Ishikawa (cell line): ENCODE results near the gene SVEP1.

Experiments used
- CEBPB ChIP-seq: IDR thresholded peaks from 2 replicates; pipeline ENCODE4 v1.6.1; 2012
- CREB1 ChIP-seq: IDR thresholded peaks from 2 replicates; pipeline ENCODE4 v1.6.1; 2012; ENCODE audit warnings: low read depth
- EGR1 ChIP-seq: IDR thresholded peaks from 2 replicates; pipeline ENCODE4 v1.6.1; 2012
- EP300 ChIP-seq: IDR thresholded peaks from 2 replicates; pipeline ENCODE4 v1.6.1; 2012; ENCODE audit warnings: borderline replicate concordance
- FOXM1 ChIP-seq: IDR thresholded peaks from 2 replicates; pipeline ENCODE4 v1.6.1; 2012; ENCODE audit warnings: low read depth, borderline replicate concordance
- NFIC ChIP-seq: IDR thresholded peaks from 2 replicates; pipeline ENCODE4 v1.6.1; 2012
- RAD21 ChIP-seq: IDR thresholded peaks from 2 replicates; pipeline ENCODE4 v1.6.1; 2012; ENCODE audit warnings: low read depth
- TAF1 ChIP-seq: IDR thresholded peaks from 2 replicates; pipeline ENCODE4 v1.6.1; 2012; ENCODE audit warnings: low read depth, mild to moderate bottlenecking
- TCF12 ChIP-seq: IDR thresholded peaks from 2 replicates; pipeline ENCODE4 v1.6.1; 2012; ENCODE audit warnings: low read depth
- TEAD4 ChIP-seq: IDR thresholded peaks from 2 replicates; pipeline ENCODE4 v1.6.1; 2012
- USF1 ChIP-seq: IDR thresholded peaks from 2 replicates; pipeline ENCODE4 v1.6.1; 2012
- YY1 ChIP-seq: IDR thresholded peaks from 2 replicates; pipeline ENCODE4 v1.6.1; 2012; ENCODE audit warnings: low read depth
- ZBTB7A ChIP-seq: IDR thresholded peaks from 2 replicates; pipeline ENCODE4 v1.6.1; 2012; ENCODE audit warnings: low read depth
- TF ChIP-seq, protein P1 (sequence below): IDR thresholded peaks from 2 replicates; pipeline ENCODE4 v1.6.1; 2012
- TF ChIP-seq, protein P2 (sequence below): IDR thresholded peaks from 2 replicates; pipeline ENCODE4 v1.6.1; 2012; ENCODE audit warnings: low read depth, mild to moderate bottlenecking

Gene SVEP1

DNA sequence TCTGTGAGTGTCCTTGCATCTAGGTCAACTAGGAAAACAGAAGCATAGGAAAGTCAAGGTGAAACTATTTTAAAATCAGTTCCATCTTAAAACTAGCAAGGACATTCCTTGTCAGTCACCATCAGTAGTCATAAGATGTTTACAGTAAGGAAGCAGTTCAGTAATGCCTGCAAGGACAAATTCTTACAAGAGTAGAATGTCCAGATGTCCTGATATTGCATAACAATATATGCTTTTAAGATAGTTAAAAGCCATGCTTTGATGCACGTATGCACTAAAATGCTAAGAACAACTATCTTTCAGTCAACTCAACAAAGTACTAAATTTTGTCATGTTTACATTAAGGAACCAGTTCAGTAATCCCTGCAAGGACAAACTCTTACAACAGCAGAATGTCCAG lies 11.3 kb upstream of the SVEP1 start:
- TF ChIP-seq FOXM1 (no peak), USF1 (no peak), YY1 (no peak), TCF12 (no peak)
- TF ChIP-seq, protein P1, sequence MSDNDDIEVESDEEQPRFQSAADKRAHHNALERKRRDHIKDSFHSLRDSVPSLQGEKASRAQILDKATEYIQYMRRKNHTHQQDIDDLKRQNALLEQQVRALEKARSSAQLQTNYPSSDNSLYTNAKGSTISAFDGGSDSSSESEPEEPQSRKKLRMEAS: no peak
- TF ChIP-seq, protein P2, sequence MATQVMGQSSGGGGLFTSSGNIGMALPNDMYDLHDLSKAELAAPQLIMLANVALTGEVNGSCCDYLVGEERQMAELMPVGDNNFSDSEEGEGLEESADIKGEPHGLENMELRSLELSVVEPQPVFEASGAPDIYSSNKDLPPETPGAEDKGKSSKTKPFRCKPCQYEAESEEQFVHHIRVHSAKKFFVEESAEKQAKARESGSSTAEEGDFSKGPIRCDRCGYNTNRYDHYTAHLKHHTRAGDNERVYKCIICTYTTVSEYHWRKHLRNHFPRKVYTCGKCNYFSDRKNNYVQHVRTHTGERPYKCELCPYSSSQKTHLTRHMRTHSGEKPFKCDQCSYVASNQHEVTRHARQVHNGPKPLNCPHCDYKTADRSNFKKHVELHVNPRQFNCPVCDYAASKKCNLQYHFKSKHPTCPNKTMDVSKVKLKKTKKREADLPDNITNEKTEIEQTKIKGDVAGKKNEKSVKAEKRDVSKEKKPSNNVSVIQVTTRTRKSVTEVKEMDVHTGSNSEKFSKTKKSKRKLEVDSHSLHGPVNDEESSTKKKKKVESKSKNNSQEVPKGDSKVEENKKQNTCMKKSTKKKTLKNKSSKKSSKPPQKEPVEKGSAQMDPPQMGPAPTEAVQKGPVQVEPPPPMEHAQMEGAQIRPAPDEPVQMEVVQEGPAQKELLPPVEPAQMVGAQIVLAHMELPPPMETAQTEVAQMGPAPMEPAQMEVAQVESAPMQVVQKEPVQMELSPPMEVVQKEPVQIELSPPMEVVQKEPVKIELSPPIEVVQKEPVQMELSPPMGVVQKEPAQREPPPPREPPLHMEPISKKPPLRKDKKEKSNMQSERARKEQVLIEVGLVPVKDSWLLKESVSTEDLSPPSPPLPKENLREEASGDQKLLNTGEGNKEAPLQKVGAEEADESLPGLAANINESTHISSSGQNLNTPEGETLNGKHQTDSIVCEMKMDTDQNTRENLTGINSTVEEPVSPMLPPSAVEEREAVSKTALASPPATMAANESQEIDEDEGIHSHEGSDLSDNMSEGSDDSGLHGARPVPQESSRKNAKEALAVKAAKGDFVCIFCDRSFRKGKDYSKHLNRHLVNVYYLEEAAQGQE: no peak

- no peak for TF ChIP-seq CREB1
- TF ChIP-seq ZBTB7A: no peak
- no peak for TF ChIP-seq EGR1
- no peak for TF ChIP-seq CEBPB
- TF ChIP-seq YY1: no peak
- no peak for TF ChIP-seq USF1
- TF ChIP-seq EP300: no peak
- no peak for TF ChIP-seq FOXM1
- TF ChIP-seq TCF12: no peak
- TF ChIP-seq, protein P2: no peak
- no peak for TF ChIP-seq RAD21
- TF ChIP-seq NFIC: no peak
- no peak for TF ChIP-seq TAF1
Observed at GRCh38 chr9:110588296-110588695, 8.8 kb upstream of the SVEP1 start.

- TF ChIP-seq, protein P2: no peak
- TF ChIP-seq EGR1 (no peak), USF1 (no peak), EP300 (no peak)
- TF ChIP-seq, protein P1: no peak
Observed at GRCh38 chr9:110583237-110583636, 3.7 kb upstream of the SVEP1 start.

DNA sequence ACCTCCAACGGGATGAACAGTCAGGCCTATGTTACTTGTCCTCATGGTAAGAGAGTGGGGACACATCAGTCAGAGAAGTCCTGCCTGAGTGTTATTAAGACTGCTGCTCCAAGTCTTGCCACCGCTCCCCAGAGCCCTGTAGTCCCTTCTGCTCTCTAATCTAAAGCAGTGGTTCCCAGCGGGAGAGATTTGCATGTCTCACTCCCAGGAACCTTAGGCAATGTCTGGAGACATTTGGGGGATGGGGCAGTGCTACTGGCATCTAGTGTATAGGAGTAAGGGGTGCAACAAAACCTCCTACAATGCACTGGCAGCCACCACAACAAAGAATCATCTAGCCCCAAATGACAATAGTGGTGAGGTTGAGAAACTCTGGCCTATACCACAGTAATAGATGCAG lies 2.6 kb upstream of the SVEP1 start:
- TF ChIP-seq EGR1 (no peak), RAD21 (no peak), CEBPB (no peak), TEAD4 (no peak), NFIC (no peak), CREB1 (no peak), EP300 (no peak), YY1 (no peak), FOXM1 (no peak), USF1 (no peak), ZBTB7A (no peak), TAF1 (no peak)
- TF ChIP-seq, protein P1: no peak
